GM23338 (cell line): ENCODE data around the gene DYSF.

Experiments
- CREB1 ChIP-seq: fragments of 250-450 bp; sonication (Bioruptor Pico); IDR thresholded peaks from 2 replicates; pipeline ENCODE4 v1.5.0; 2020; ENCODE audit warnings: low read depth, mild to moderate bottlenecking, moderate library complexity
- CTCF ChIP-seq, 2 experiments: fragments of 200-600 bp in 1 of 2; sonication (generic) in 1 of 2; conservative IDR thresholded peaks; 2 replicates each; pipeline versions ENCODE4 v1.5.1 to v1.6.1; 2016 to 2017; ENCODE audit warnings: antibody characterized with exemption in 2 of 2, low read depth in 2 of 2, mild to moderate bottlenecking in 2 of 2, moderate library complexity in 1 of 2
- EZH2 ChIP-seq: fragments of 200-600 bp; sonication (generic); IDR thresholded peaks from one replicate; pipeline ENCODE4 v1.8.0; 2017; ENCODE audit warnings: antibody characterized with exemption, mild to moderate bottlenecking, low read depth; ENCODE audit not compliant: unreplicated experiment
- EZH2phosphoT487 ChIP-seq: fragments of 200-600 bp; sonication (generic); IDR thresholded peaks from one replicate; pipeline ENCODE4 v1.8.1; 2018; ENCODE audit warnings: antibody characterized with exemption; ENCODE audit not compliant: unreplicated experiment
- JUNB ChIP-seq: IDR thresholded peaks from one replicate; pipeline ENCODE4 v1.6.1; 2016; ENCODE audit warnings: antibody characterized with exemption; ENCODE audit not compliant: unreplicated experiment
- NANOG ChIP-seq: IDR thresholded peaks from 2 replicates; pipeline ENCODE4 v1.6.1; 2016; ENCODE audit warnings: antibody characterized with exemption, borderline replicate concordance
- ZNF331 ChIP-seq: fragments of 250-450 bp; sonication (Bioruptor Pico); IDR thresholded peaks from 2 replicates; pipeline ENCODE4 v1.5.0; 2020; ENCODE audit warnings: low read depth, mild to moderate bottlenecking, moderate library complexity

- TF ChIP-seq CTCF (conservative IDR thresholded peaks at IDR 0.05; ENCODE audit: low read depth in 2 of 2) (no peak), EZH2 (no peak), ZNF331 (CRISPR knock-in tag) (no peak), EZH2phosphoT487 (no peak), NANOG (no peak), CREB1 (CRISPR knock-in tag) (no peak), JUNB (no peak)
Measured at GRCh38 chr2:71690876-71691475, 237.6 kb downstream of the DYSF start.
